Mucosa of stomach (tissue), 1 donor: ENCODE data around the gene STARD6.

Experiments used
- H3K27me3 ChIP-seq: one replicate; pipeline ENCODE4 v1.7.0; 2013; ENCODE audit warnings: mild to moderate bottlenecking, low read length; ENCODE audit not compliant: control insufficient read depth, insufficient read depth
- H3K36me3 ChIP-seq: one replicate; pipeline ENCODE4 v1.7.0; 2013; ENCODE audit warnings: low read length; ENCODE audit not compliant: control insufficient read depth, insufficient read depth
- H3K4me1 ChIP-seq: one replicate; pipeline ENCODE4 v1.7.0; 2013; ENCODE audit warnings: mild to moderate bottlenecking, low read length; ENCODE audit not compliant: control insufficient read depth, insufficient read depth
- H3K4me3 ChIP-seq: one replicate; pipeline ENCODE4 v1.7.0; 2013; ENCODE audit warnings: low read length
- H3K9ac ChIP-seq: one replicate; pipeline ENCODE4 v1.7.0; 2013; ENCODE audit warnings: mild to moderate bottlenecking, low read length, moderate library complexity
- H3K9me3 ChIP-seq: one replicate; pipeline ENCODE4 v1.7.0; 2013; ENCODE audit warnings: mild to moderate bottlenecking, low read length, moderate library complexity; ENCODE audit not compliant: control insufficient read depth
- donor health status: Pancreatic carcinoma.

The STARD6 gene

GRCh38 chr18:54382733-54383252 is 25.1 kb upstream of the STARD6 start:
- H3K4me3 ChIP-seq = no peak overlapping the region
- H3K36me3 ChIP-seq = no peaks in the 10 kb centered on the region
- H3K4me1 ChIP-seq = peaks cover 12% of the 10 kb centered on the region
- no peak overlapping the region for H3K9ac ChIP-seq
- H3K27me3 ChIP-seq = no peaks in the 10 kb centered on the region
- no peaks in the 10 kb centered on the region for H3K9me3 ChIP-seq

- Histone ChIP-seq H3K9ac (no peak overlapping the region), H3K9me3 (no peaks in the 10 kb centered on the region), H3K36me3 (no peaks in the 10 kb centered on the region), H3K4me3 (no peak overlapping the region), H3K4me1 (peaks cover 12% of the 10 kb centered on the region), H3K27me3 (no peaks in the 10 kb centered on the region)
Measured at GRCh38 chr18:54382076-54382475, 24.4 kb upstream of the STARD6 start.

- peaks cover 12% of the 10 kb centered on the region for H3K4me1 ChIP-seq
- H3K36me3 ChIP-seq = no peaks in the 10 kb centered on the region
- H3K4me3 ChIP-seq = no peak overlapping the region
- no peaks in the 10 kb centered on the region for H3K9me3 ChIP-seq
- no peak overlapping the region for H3K9ac ChIP-seq
- H3K27me3 ChIP-seq = no peaks in the 10 kb centered on the region
Measured at GRCh38 chr18:54381640-54382039, 24.0 kb upstream of the STARD6 start.

- Histone ChIP-seq H3K9me3 (no peaks in the 10 kb centered on the region), H3K27me3 (no peaks in the 10 kb centered on the region), H3K9ac (no peak overlapping the region), H3K4me1 (peaks cover 8% of the 10 kb centered on the region), H3K36me3 (no peaks in the 10 kb centered on the region), H3K4me3 (no peak overlapping the region)
Measured at GRCh38 chr18:54378057-54378456, 20.4 kb upstream of the STARD6 start.

GRCh38 chr18:54360406-54360805 is 2.7 kb upstream of the STARD6 start:
- no peaks in the 10 kb centered on the region for H3K4me1 ChIP-seq
- no peak overlapping the region for H3K9ac ChIP-seq
- H3K27me3 ChIP-seq = no peaks in the 10 kb centered on the region
- no peaks in the 10 kb centered on the region for H3K9me3 ChIP-seq
- H3K4me3 ChIP-seq = no peak overlapping the region
- no peaks in the 10 kb centered on the region for H3K36me3 ChIP-seq

- Histone ChIP-seq H3K36me3 (no peaks in the 10 kb centered on the region), H3K27me3 (no peaks in the 10 kb centered on the region), H3K4me1 (no peaks in the 10 kb centered on the region), H3K9ac (no peak overlapping the region), H3K9me3 (no peaks in the 10 kb centered on the region), H3K4me3 (no peak overlapping the region)
Measured at GRCh38 chr18:54359233-54359632, 1.6 kb upstream of the STARD6 start.

- Histone ChIP-seq H3K4me1 (no peaks in the 10 kb centered on the region), H3K27me3 (no peaks in the 10 kb centered on the region)
Measured at GRCh38 chr18:54358495-54359040, 910 bp upstream of the STARD6 start.

GRCh38 chr18:54357082-54357659 is 487 bp downstream of the STARD6 start:
- H3K9ac ChIP-seq = peak overlapping the region; percentile 45

More at GRCh38 chr18:54358495-54359040, 910 bp upstream of the STARD6 start:
- Histone ChIP-seq H3K9ac (peak overlapping the region; percentile 45), H3K9me3 (no peaks in the 10 kb centered on the region), H3K4me3 (peak overlapping the region; percentile 52), H3K36me3 (no peaks in the 10 kb centered on the region)

GRCh38 chr18:54351186-54351585 is 6.5 kb downstream of the STARD6 start:
- Histone ChIP-seq H3K36me3 (no peaks in the 10 kb centered on the region), H3K9ac (no peak overlapping the region), H3K4me1 (no peaks in the 10 kb centered on the region), H3K4me3 (no peak overlapping the region), H3K27me3 (no peaks in the 10 kb centered on the region), H3K9me3 (no peaks in the 10 kb centered on the region)

More at GRCh38 chr18:54357082-54357659, 487 bp downstream of the STARD6 start:
- peak overlapping the region; percentile 52 for H3K4me3 ChIP-seq
- H3K36me3 ChIP-seq = no peaks in the 10 kb centered on the region
- H3K4me1 ChIP-seq = no peaks in the 10 kb centered on the region
- H3K27me3 ChIP-seq = no peaks in the 10 kb centered on the region
- no peaks in the 10 kb centered on the region for H3K9me3 ChIP-seq

GRCh38 chr18:54338230-54338629 is 19.4 kb downstream of the STARD6 start:
- Histone ChIP-seq H3K36me3 (no peaks in the 10 kb centered on the region), H3K4me3 (no peak overlapping the region), H3K9me3 (no peaks in the 10 kb centered on the region), H3K4me1 (no peaks in the 10 kb centered on the region), H3K27me3 (no peaks in the 10 kb centered on the region), H3K9ac (no peak overlapping the region)

- H3K9ac ChIP-seq = no peak overlapping the region
- no peaks in the 10 kb centered on the region for H3K36me3 ChIP-seq
- no peaks in the 10 kb centered on the region for H3K9me3 ChIP-seq
- H3K4me1 ChIP-seq = no peaks in the 10 kb centered on the region
- H3K4me3 ChIP-seq = no peak overlapping the region
- H3K27me3 ChIP-seq = no peaks in the 10 kb centered on the region
Measured at GRCh38 chr18:54335638-54336173, 22.0 kb downstream of the STARD6 start.

GRCh38 chr18:54330768-54331548 is 26.7 kb downstream of the STARD6 start:
- no peaks in the 10 kb centered on the region for H3K36me3 ChIP-seq
- H3K9ac ChIP-seq = no peak overlapping the region
- H3K27me3 ChIP-seq = no peaks in the 10 kb centered on the region
- H3K4me1 ChIP-seq = no peaks in the 10 kb centered on the region
- no peak overlapping the region for H3K4me3 ChIP-seq
- H3K9me3 ChIP-seq = no peaks in the 10 kb centered on the region
